ENCODE results near the gene ATG101.

ATG101 gene

GRCh38 chr12:52042706-52043385, 26.9 kb upstream of the ATG101 start:
- no peak for DNase-seq

GRCh38 chr12:52043386-52044212, 26.2 kb upstream of the ATG101 start:
- no peak for DNase-seq

GRCh38 chr12:52044292-52044983, 25.3 kb upstream of the ATG101 start:
- DNase-seq, result no peak

- no peak for DNase-seq
Measured at GRCh38 chr12:52045794-52046199, 24.0 kb upstream of the ATG101 start.

GRCh38 chr12:52046859-52047258, 22.9 kb upstream of the ATG101 start:
- no peak for DNase-seq

GRCh38 chr12:52049286-52049685, 20.5 kb upstream of the ATG101 start:
- DNase-seq, result no peak

GRCh38 chr12:52049688-52050087, 20.1 kb upstream of the ATG101 start:
- DNase-seq, result no peak

GRCh38 chr12:52050116-52050757, 19.5 kb upstream of the ATG101 start:
- peak in 1 of 2 experiments; percentile 44 for DNase-seq

GRCh38 chr12:52050758-52051541, 18.8 kb upstream of the ATG101 start, which contains the start of gene NR4A1:
TSS of gene NR4A1 (plus strand) at chr12:52051442. CDS start at chr12:52054329, 2,887 bp downstream.
- peak; percentile 67 to 97 for DNase-seq

- peak in 1 of 2 experiments; percentile 29 for DNase-seq
Measured at GRCh38 chr12:52052468-52053186, 17.2 kb upstream of the ATG101 start.

- DNase-seq, result no peak
Measured at GRCh38 chr12:52053536-52054209, 16.1 kb upstream of the ATG101 start.

GRCh38 chr12:52054231-52054832, 15.4 kb upstream of the ATG101 start:
- DNase-seq, result no peak

- no peak for DNase-seq
Measured at GRCh38 chr12:52054833-52055730, 14.7 kb upstream of the ATG101 start.

- DNase-seq, result no peak
Measured at GRCh38 chr12:52055731-52056711, 13.8 kb upstream of the ATG101 start.

- DNase-seq, result no peak
Measured at GRCh38 chr12:52056801-52057637, 12.8 kb upstream of the ATG101 start.

GRCh38 chr12:52057638-52058576, 11.9 kb upstream of the ATG101 start:
- DNase-seq, result no peak
